Activated CD8-positive, alpha-beta memory T cell treated with anti-CD3 and anti-CD28 coated beads for 36 hours (primary cell): ENCODE measurements around the gene HTR1E. TPM values are rescaled to one million over a fixed set of nuclear protein-coding genes. Genes with fewer than 3 reads are reported as not detected.
"Not testable (repeated sequence)": the region's sequence is repeated elsewhere in the genome, so short reads cannot be mapped to it uniquely, and the experiment has no call there.

Experiments
- CTCF ChIA-PET: fragments of 350-600 bp; sonication (Branson Sonifier 250); formaldehyde crosslinking; loops from one replicate; lab custom pipeline; 2021; ENCODE audit warnings: antibody characterized with exemption; lab: Charles Lee
- POLR2A ChIA-PET: fragments of 350-600 bp; sonication (Branson Sonifier 250); formaldehyde crosslinking; loops from one replicate; lab custom pipeline; 2021; ENCODE audit warnings: antibody characterized with exemption; lab: Charles Lee
- total RNA-seq, 2 experiments: library from RNA; stranded (reverse); gene quantifications; one replicate each; pipeline ENCODE4 v1.2.3, GENCODE V29; 2021

The HTR1E gene, protein sequence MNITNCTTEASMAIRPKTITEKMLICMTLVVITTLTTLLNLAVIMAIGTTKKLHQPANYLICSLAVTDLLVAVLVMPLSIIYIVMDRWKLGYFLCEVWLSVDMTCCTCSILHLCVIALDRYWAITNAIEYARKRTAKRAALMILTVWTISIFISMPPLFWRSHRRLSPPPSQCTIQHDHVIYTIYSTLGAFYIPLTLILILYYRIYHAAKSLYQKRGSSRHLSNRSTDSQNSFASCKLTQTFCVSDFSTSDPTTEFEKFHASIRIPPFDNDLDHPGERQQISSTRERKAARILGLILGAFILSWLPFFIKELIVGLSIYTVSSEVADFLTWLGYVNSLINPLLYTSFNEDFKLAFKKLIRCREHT
- not detected for total RNA-seq

DNA sequence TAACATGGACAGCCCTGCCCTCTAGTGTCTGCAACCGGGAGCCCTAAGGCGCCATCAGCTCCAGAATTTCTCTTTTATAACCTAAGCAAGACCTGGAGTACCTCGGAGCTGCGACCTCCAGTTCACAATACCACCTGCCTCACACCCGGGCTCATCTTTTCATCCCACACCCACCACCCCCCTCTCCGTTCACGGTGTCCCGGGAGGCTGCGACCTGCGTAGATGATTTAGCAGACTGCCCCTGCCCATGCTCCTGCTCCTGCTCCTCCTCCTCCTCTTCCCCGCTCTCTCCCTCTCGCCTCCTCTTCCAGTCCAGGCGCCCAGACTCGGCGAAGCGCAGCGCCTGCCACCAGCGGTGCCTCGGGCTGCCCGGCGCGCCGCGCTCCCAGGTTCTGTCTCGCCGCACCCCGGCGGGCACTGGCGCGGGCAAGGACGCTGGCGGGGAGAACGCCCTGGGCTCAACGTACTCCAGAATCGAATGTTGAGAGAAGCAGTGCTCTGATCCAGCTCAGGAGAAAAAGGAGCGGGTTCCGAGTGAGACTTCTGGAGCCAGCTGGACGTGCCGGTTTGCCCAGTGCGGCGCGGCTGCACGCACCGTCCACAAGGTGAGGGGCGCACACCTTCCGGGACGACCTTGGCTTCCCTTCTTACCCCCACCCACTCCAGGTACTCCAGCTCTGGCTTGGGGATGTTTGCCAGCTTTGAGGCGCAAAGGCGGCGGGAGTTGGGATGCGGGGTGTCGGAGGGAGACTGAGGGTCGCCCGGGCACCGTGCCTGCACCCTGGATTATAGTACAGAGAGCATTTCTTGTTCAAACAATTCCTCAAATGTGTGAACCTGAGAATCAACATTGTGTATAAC is at the start of gene HTR1E:
TSS of gene HTR1E (plus strand) at position 310 of the 861 bp plus-strand sequence. CDS start 77,807 bp downstream, outside the sequence.
- ChIA-PET POLR2A (no interaction called here), CTCF (no interaction called here)

DNA sequence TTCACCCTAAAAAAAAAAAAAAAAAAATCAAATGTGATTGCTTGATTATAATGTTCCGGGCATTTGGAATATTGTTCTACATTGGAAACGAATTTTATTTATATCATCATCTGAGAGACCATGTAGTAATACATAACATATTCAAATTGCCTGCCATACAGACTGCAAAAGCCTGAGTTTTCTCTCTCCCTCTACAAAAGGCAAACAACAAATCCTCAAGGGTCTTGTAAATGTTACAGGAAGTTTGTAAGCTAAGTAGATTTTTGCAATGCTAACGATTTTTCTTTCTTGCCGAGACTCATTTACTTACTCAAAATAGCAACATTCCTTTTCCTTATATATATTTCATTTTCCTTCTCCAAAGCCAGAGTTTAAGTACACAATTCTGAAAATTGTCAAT is 49.0 kb upstream of the HTR1E start:
- CTCF ChIA-PET: no interaction called here
- POLR2A ChIA-PET: no interaction called here

GRCh38 chr6:86897265-86897664 is 40.1 kb upstream of the HTR1E start:
- POLR2A ChIA-PET, CTCF ChIA-PET: not testable (repeated sequence)

- POLR2A ChIA-PET: no interaction called here
- CTCF ChIA-PET: no interaction called here
Observed at GRCh38 chr6:86913795-86914194, 23.5 kb upstream of the HTR1E start.

- ChIA-PET POLR2A (no interaction called here), CTCF (no interaction called here)
Observed at GRCh38 chr6:86916393-86916792, 20.9 kb upstream of the HTR1E start.

- POLR2A ChIA-PET, CTCF ChIA-PET: not testable (repeated sequence)
Observed at GRCh38 chr6:86927138-86927537, 10.2 kb upstream of the HTR1E start.

DNA sequence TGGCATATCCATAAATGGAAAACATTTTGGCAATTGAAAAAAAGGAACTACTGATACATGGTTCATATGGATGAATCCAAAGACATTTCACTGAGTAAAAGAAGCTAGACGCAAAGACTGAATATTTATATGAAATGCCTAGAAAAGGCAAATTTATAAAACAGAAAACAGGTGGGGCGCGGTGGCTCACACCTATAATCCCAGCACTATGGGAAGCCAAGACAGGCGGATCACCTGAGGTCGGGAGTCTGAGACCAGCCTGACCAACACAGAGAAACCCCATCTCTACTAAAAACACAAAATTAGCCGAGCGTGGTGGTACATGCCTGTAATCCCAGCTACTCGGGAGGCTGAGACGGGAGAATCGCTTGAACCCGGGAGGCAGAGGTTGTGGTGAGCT is 9.5 kb upstream of the HTR1E start:
- CTCF ChIA-PET, POLR2A ChIA-PET: not testable (repeated sequence)

DNA sequence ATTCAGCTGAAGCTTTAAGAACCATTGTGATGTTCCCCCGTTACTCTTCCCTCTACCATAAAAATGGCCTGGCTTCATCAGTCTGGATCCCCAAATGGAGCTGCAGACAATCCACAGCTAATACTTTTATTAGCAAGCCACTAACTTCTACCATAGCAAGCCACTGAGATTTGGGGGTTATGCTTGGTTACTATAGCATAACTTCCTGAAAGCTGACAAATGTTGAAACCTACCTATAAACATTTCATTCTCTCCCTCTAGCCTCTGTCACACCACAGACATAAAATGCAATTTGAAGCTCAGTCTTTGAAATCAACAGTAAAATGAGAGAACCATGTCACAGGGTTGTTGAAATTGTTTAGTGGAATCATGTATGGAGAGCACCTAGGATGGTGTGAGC is 3.0 kb upstream of the HTR1E start:
- CTCF ChIA-PET: no interaction called here
- POLR2A ChIA-PET: no interaction called here

- ChIA-PET CTCF (no interaction called here), POLR2A (no interaction called here)
Observed at GRCh38 chr6:86936834-86937218, 502 bp upstream of the HTR1E start.

- CTCF ChIA-PET: no interaction called here
- POLR2A ChIA-PET: no interaction called here
Observed at GRCh38 chr6:86938814-86939213, 1.5 kb downstream of the HTR1E start.

DNA sequence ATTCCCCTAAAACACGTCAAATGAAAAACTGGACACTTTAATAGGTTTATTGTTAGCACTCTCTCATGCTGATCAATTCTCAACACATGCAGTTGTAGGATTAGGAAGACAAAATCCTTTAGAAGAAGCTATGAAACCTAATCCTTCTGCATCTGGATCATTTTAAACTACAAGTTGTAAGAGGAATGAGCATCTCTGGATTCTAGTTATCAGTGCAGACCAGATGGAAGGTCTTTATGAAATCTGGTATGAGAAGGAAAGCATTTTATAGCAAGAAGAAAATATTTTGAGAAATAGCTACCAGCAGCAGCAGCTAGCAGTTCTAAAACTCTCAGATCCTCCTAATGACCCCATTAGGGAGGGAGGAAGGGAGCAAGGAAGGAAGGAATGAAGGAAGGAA is 4.1 kb downstream of the HTR1E start:
- ChIA-PET CTCF (no interaction called here), POLR2A (no interaction called here)

GRCh38 chr6:86942769-86943516 is 5.6 kb downstream of the HTR1E start:
- CTCF ChIA-PET: no interaction called here
- POLR2A ChIA-PET: no interaction called here

DNA sequence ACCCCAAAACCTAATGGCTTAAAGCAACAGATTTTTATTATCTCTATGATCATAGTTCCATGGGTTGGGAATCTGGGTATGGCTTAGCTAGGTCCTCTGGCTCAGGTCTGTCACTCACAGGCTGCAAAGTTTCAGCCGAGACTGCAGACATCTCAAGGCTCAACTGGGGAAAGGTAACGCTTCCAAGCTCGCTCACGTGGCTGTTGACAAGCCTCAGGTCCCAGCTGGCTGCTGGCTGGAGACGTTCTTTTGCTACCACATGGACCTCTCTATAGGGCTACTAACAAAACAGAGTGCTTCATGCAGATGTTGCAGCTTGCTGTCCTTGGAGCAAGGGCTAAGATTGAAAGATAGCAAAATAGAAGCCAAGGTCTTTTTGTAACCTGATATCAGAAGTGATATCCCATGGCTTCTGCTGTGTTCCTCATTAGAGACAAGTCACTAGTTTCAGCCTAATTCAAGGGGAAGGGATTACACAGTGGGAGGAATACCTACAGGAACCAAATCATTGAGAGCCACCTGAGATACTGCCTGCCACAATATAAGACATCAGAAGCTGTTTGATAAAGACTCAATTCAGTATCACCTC is 6.6 kb downstream of the HTR1E start:
- CTCF ChIA-PET: no interaction called here
- POLR2A ChIA-PET: no interaction called here

- ChIA-PET CTCF (no interaction called here), POLR2A (no interaction called here)
Observed at GRCh38 chr6:86949771-86950170, 12.4 kb downstream of the HTR1E start.

DNA sequence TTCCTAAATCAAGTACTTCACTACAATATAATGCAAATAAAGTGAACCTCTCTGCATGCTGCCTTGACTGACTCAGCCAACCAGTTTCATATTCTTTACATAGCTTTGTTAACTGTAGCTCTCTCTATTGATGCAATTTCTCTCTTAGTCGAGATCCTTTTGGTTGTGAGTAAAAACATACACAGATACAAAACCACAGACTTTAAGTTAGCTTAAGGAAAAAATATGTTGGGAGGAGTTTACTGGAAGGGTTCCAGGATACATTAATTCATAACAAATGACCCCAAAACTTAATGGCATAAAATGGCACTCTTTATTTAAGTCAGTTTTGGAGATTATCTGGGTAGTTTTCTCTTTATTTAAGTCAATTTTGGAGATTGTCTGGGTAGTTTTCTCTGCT is 15.7 kb downstream of the HTR1E start:
- CTCF ChIA-PET: no interaction called here
- POLR2A ChIA-PET: no interaction called here

GRCh38 chr6:86959656-86960055 is 22.3 kb downstream of the HTR1E start:
- CTCF ChIA-PET: no interaction called here

GRCh38 chr6:86961455-86962200 is 24.3 kb downstream of the HTR1E start:
- CTCF ChIA-PET: no interaction called here
- POLR2A ChIA-PET: no interaction called here

More at GRCh38 chr6:86959656-86960055, 22.3 kb downstream of the HTR1E start:
- POLR2A ChIA-PET: no interaction called here

- CTCF ChIA-PET: no interaction called here
Observed at GRCh38 chr6:86963352-86963751, 26.0 kb downstream of the HTR1E start.

GRCh38 chr6:86964029-86964579 is 26.8 kb downstream of the HTR1E start:
- CTCF ChIA-PET: no interaction called here
- POLR2A ChIA-PET: no interaction called here

More at GRCh38 chr6:86963352-86963751, 26.0 kb downstream of the HTR1E start:
- POLR2A ChIA-PET: no interaction called here
